Right atrium auricular region (tissue), 2 donors: ENCODE data around the gene TNS3. TPM values are rescaled to one million over a fixed set of nuclear protein-coding genes. Genes with fewer than 3 reads are reported as not detected.
"Not testable (repeated sequence)": the region's sequence is repeated elsewhere in the genome, so short reads cannot be mapped to it uniquely, and the experiment has no call there.

ENCODE experiments used
- DNase-seq: peaks from one replicate; pipeline ENCODE4 v3.0.0-alpha.2; 2019; ENCODE audit warnings: low spot score
- H3K27ac ChIP-seq, 2 donors: fragments of 200-600 bp; sonication (generic); 1 replicate in 1 of 2; 2 replicates in 1 of 2; pipeline ENCODE4 v1.5.1; 2016 to 2019
- H3K27me3 ChIP-seq, 2 donors: fragments of 200-600 bp; sonication (generic); one replicate each; pipeline versions ENCODE4 v1.5.1 to v1.6.0; 2017 to 2019
- H3K36me3 ChIP-seq: fragments of 200-600 bp; sonication (generic); one replicate; pipeline ENCODE4 v1.5.1; 2016
- H3K4me1 ChIP-seq, 2 donors: fragments of 200-600 bp; sonication (generic); one replicate each; pipeline versions ENCODE4 v1.5.1 to v1.6.0; 2017 to 2019
- H3K4me3 ChIP-seq, 2 donors: fragments of 200-600 bp; sonication (generic); 1 replicate in 1 of 2; 2 replicates in 1 of 2; pipeline ENCODE4 v1.5.1; 2017 to 2019; ENCODE audit warnings: mild to moderate bottlenecking in 1 of 2, moderate library complexity in 1 of 2
- H3K9me3 ChIP-seq, 2 donors: fragments of 200-600 bp; sonication (generic); one replicate each; pipeline ENCODE4 v1.5.1; 2019
- CTCF ChIP-seq, 2 donors: fragments of 200-600 bp; sonication (generic); IDR thresholded peaks; one replicate each; pipeline ENCODE4 v1.5.1; 2019; ENCODE audit warnings: antibody characterized with exemption in 2 of 2
- total RNA-seq, 2 donors: library from RNA; depleted of rRNA; stranded (reverse); fragments of >200 nt; gene quantifications; one replicate each; pipeline ENCODE4 v1.1.0, GENCODE V29; 2016

The TNS3 gene
- total RNA-seq, 2 donors from 2014 or later = 39.7 to 44.4 TPM

DNA sequence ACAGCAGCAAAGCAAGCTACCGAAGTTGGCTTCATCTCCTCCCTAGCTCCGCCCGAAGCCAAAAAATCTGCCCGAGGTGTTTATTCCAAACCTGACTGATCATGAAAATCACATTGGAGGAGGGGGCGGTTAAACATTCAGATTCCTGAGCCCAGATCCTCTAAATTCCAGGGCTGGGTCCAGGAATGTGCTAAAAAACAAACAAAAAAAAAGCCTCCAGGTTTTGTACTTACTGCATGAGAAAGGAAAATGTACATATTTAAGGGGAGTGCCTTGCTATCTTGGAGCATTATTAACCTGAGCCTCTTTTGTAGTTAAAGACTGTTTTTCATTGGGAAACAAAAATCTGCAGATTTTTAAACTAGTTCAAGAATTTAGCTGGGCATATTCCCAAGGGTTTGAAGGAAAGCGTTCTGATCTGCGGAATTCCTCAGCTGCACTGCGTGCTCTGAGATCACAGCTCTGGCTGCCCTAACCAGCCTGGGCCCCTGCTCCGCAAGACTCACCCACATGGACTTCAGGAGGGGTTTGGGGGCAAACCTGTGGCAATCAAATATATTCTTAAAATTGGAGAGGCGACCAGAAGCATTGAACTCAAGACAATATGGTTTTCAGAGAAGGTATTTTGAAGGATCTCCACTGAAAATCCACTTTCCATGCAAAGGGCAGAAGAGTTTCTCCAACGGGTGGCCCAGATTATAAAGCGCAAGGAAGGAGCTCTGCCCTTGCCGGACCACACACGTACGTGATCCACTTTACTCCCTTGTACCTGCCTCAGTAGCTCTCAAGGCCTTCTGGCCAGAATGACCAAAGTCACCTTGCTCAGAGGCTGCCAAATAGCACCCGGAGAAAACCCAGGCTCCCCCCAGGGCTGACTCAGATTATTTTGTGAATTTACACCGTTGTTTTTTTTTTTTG, 10.0 kb upstream of the TNS3 start:
- TF ChIP-seq CTCF (IDR thresholded peaks at IDR 0.05) = no peak
- Histone ChIP-seq H3K27ac (no peak overlapping the region), H3K27me3 (no peaks in the 10 kb centered on the region), H3K4me3 (no peak overlapping the region), H3K36me3 (no peaks in the 10 kb centered on the region), H3K4me1 (no peaks in the 10 kb centered on the region), H3K9me3 (peaks cover 2 to 7% of the 10 kb centered on the region in 2 donors)
- no peak for DNase-seq

- Histone ChIP-seq H3K4me1 (no peaks in the 10 kb centered on the region), H3K27me3 (no peaks in the 10 kb centered on the region), H3K4me3 (no peak overlapping the region), H3K9me3 (no peaks in the 10 kb centered on the region), H3K36me3 (no peaks in the 10 kb centered on the region), H3K27ac (no peak overlapping the region)
- TF ChIP-seq CTCF (IDR thresholded peaks at IDR 0.05) = no peak
- no peak for DNase-seq
Observed at GRCh38 chr7:47591089-47591654, 9.3 kb upstream of the TNS3 start.

DNA sequence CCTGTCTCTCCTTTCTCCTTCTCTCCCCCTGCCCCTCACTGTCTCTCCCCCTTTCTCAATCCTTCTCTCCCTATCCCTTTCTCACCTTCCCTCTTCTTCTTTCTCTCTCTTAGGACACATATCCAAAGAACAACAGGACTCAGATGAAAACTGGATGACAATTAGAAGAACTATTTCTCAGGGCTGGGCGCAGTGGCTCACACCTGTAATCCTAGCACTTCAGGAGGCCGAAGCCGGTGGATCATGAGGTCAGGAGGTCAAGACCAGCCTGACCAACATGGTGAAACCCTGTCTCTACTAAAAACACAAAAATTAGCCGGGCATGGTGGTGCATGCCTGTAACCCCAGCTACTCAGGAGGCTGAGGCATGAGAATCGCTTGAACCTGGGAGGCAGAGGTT, 8.3 kb upstream of the TNS3 start:
- H3K27me3 ChIP-seq, H3K4me3 ChIP-seq, H3K9me3 ChIP-seq, H3K36me3 ChIP-seq, H3K4me1 ChIP-seq, DNase-seq, H3K27ac ChIP-seq: not testable (repeated sequence)

DNA sequence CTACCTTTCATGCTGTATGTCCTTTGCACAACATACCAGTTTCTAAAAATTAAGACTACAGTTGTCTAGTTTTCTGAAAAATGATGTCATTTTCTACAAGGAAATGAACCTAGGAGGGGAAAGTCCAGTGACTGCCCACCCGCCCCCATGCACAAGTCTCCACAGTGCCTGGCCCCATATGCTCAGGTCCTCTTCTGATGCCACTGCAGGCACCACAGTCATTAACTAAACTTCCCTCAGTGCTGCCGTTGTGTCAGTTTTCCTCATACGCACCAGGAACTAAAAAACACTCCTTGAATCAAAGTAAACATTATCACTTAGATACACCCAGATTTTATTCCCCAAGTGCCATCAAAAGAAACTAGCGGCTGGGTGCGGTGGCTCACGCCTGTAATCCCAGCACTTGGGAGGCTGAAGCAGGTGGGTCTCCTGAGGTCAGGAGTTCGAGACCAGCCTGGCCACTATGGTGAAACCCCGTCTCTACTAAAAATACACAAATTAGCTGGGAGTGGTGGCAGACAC, 6.9 kb upstream of the TNS3 start:
- no peak for TF ChIP-seq CTCF (IDR thresholded peaks at IDR 0.05)
- no peaks in the 10 kb centered on the region for H3K9me3 ChIP-seq
- H3K27me3 ChIP-seq = no peaks in the 10 kb centered on the region
- H3K4me1 ChIP-seq = peaks cover 0 to 7% of the 10 kb centered on the region in 2 donors
- no peak for DNase-seq
- H3K4me3 ChIP-seq = no peak overlapping the region
- no peak overlapping the region for H3K27ac ChIP-seq
- no peaks in the 10 kb centered on the region for H3K36me3 ChIP-seq

- Histone ChIP-seq H3K27ac (no peak overlapping the region), H3K36me3 (no peaks in the 10 kb centered on the region), H3K4me1 (peaks cover 0 to 14% of the 10 kb centered on the region in 2 donors), H3K27me3 (no peaks in the 10 kb centered on the region), H3K4me3 (no peak overlapping the region), H3K9me3 (no peaks in the 10 kb centered on the region)
- no peak for DNase-seq
- no peak for TF ChIP-seq CTCF (IDR thresholded peaks at IDR 0.05)
Observed at GRCh38 chr7:47587976-47588375, 6.1 kb upstream of the TNS3 start.

DNA sequence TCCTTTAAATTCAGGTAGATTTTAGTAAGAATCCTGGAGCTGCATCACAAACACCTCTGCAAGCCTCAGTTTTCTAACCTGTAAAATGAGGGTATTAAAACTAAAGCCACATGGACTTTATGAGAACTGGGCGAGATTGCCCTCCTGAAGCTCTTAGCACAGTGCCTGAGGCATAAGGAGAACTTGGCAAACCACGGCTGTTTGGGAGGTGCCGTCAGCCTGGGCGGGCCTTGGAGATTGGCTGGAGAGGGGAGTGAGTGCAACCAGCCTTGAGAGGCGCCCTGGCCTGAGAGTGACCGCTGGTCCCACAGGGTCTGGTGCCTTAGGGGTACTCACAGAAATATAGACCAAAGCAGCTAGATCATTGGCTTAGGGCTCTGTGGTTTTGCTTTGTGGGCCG, 5.4 kb upstream of the TNS3 start:
- Histone ChIP-seq H3K4me1 (peaks cover 0 to 21% of the 10 kb centered on the region in 2 donors), H3K9me3 (no peaks in the 10 kb centered on the region), H3K27me3 (no peaks in the 10 kb centered on the region), H3K36me3 (no peaks in the 10 kb centered on the region), H3K4me3 (no peak overlapping the region), H3K27ac (no peak overlapping the region)
- TF ChIP-seq CTCF (IDR thresholded peaks at IDR 0.05) = no peak
- no peak for DNase-seq
